Osteocyte (in vitro differentiated cells): ENCODE measurements around the gene ARHGEF26. TPM values are rescaled to one million over a fixed set of nuclear protein-coding genes. Genes with fewer than 3 reads are reported as not detected.

ENCODE experiments used
- DNase-seq: peaks from one replicate; pipeline ENCODE4 v3.0.0; 2021; ENCODE audit warnings: mixed read lengths; ENCODE audit not compliant: unreplicated experiment; ENCODE audit errors: extremely low spot score
- H3K27ac Mint-ChIP-seq: one replicate; pipeline ENCODE4 v1.8.0; 2021; ENCODE audit warnings: mild to moderate bottlenecking, mixed read lengths; ENCODE audit not compliant: unreplicated experiment
- H3K27me3 Mint-ChIP-seq: one replicate; pipeline ENCODE4 v1.8.0; 2021; ENCODE audit warnings: mixed read lengths; ENCODE audit not compliant: unreplicated experiment
- H3K36me3 Mint-ChIP-seq: one replicate; pipeline ENCODE4 v1.8.0; 2021; ENCODE audit warnings: mixed read lengths; ENCODE audit not compliant: unreplicated experiment
- H3K4me1 Mint-ChIP-seq: one replicate; pipeline ENCODE4 v1.8.0; 2021; ENCODE audit warnings: mixed read lengths; ENCODE audit not compliant: unreplicated experiment
- H3K4me3 Mint-ChIP-seq: one replicate; pipeline ENCODE4 v1.8.0; 2021; ENCODE audit warnings: mild to moderate bottlenecking, moderate library complexity, mixed read lengths; ENCODE audit not compliant: unreplicated experiment
- H3K9me3 Mint-ChIP-seq: one replicate; pipeline ENCODE4 v1.8.0; 2021; ENCODE audit warnings: mixed read lengths; ENCODE audit not compliant: unreplicated experiment
- CTCF ChIP-seq: fragments of 200-600 bp; sonication (generic); IDR thresholded peaks from 2 replicates; pipeline ENCODE4 v1.5.0; 2021; ENCODE audit warnings: antibody characterized with exemption, mild to moderate bottlenecking, moderate library complexity
- total RNA-seq: library from RNA; stranded (reverse); gene quantifications from 2 replicates; pipeline ENCODE4 v1.2.1, GENCODE V29; 2021

ARHGEF26 gene
- total RNA-seq, 1 donor from 2014 or later: 5.4 TPM

- Mint-ChIP-seq H3K27ac (no peak overlapping the region), H3K4me1 (no peaks in the 10 kb centered on the region), H3K4me3 (no peak overlapping the region), H3K36me3 (no peaks in the 10 kb centered on the region), H3K27me3 (no peaks in the 10 kb centered on the region), H3K9me3 (no peaks in the 10 kb centered on the region)
- DNase-seq: no peak
- no peak for TF ChIP-seq CTCF
These were observed 15.8 kb upstream of the ARHGEF26 start for GRCh38 chr3:154105218-154105975.

DNA sequence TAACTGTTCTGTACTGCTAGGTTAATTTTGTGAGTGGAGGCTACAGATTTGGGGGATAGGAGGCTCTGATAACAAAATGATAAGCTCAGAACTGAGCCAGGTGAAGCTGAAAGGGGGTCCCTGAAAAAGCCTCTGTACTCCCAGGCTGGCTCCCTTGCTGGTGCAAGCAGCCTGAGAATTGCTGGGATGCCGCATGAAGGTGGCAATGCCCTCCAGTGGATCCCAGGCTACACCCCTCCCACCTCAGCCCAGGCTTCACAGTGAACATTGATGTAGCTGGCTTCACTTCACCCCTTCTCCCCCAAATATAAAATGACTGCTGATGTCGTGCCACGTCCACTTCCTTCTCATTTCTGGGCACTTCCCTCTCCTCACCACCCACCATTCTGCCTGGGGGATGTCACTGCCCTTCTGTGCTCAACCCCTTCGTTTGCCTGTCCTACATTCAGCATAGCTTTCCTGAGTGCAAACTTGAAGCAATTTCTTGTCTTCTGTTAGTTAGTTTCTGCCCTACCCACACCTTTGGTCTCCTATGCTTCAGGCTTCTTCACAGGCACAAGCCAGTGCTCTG is 9.7 kb upstream of the ARHGEF26 start:
- peaks cover 29% of the 10 kb centered on the region for H3K27me3 Mint-ChIP-seq
- no peak overlapping the region for H3K27ac Mint-ChIP-seq
- no peaks in the 10 kb centered on the region for H3K36me3 Mint-ChIP-seq
- H3K4me1 Mint-ChIP-seq: no peaks in the 10 kb centered on the region
- no peak for TF ChIP-seq CTCF
- no peak overlapping the region for H3K4me3 Mint-ChIP-seq
- no peaks in the 10 kb centered on the region for H3K9me3 Mint-ChIP-seq
- DNase-seq: no peak

GRCh38 chr3:154112146-154112852 is 8.9 kb upstream of the ARHGEF26 start:
- Mint-ChIP-seq H3K27me3 (peaks cover 35% of the 10 kb centered on the region), H3K9me3 (no peaks in the 10 kb centered on the region), H3K36me3 (no peaks in the 10 kb centered on the region), H3K27ac (no peak overlapping the region), H3K4me3 (no peak overlapping the region), H3K4me1 (no peaks in the 10 kb centered on the region)
- DNase-seq: no peak
- no peak for TF ChIP-seq CTCF

- no peaks in the 10 kb centered on the region for H3K9me3 Mint-ChIP-seq
- H3K4me3 Mint-ChIP-seq: no peak overlapping the region
- no peak overlapping the region for H3K27ac Mint-ChIP-seq
- no peak for TF ChIP-seq CTCF
- no peaks in the 10 kb centered on the region for H3K4me1 Mint-ChIP-seq
- peaks cover 37% of the 10 kb centered on the region for H3K27me3 Mint-ChIP-seq
- no peak for DNase-seq
- H3K36me3 Mint-ChIP-seq: no peaks in the 10 kb centered on the region
These were observed 7.6 kb upstream of the ARHGEF26 start for GRCh38 chr3:154113609-154114008.

GRCh38 chr3:154115332-154115731 is 5.9 kb upstream of the ARHGEF26 start:
- peaks cover 37% of the 10 kb centered on the region for H3K27me3 Mint-ChIP-seq
- TF ChIP-seq CTCF: no peak
- no peaks in the 10 kb centered on the region for H3K9me3 Mint-ChIP-seq
- H3K4me1 Mint-ChIP-seq: peaks cover under 1% of the 10 kb centered on the region
- no peaks in the 10 kb centered on the region for H3K36me3 Mint-ChIP-seq
- no peak overlapping the region for H3K4me3 Mint-ChIP-seq
- no peak for DNase-seq
- H3K27ac Mint-ChIP-seq: no peak overlapping the region
